H9 (cell line): Measurements from ENCODE around the gene NID1. TPM values are rescaled to one million over a fixed set of nuclear protein-coding genes. Genes with fewer than 3 reads are reported as not detected.

Source experiments
- DNase-seq: peaks from one replicate; pipeline ENCODE4 v3.0.0-alpha.2; 2017
- H2AFZ ChIP-seq: one replicate; pipeline ENCODE4 v1.6.1; 2013; ENCODE audit warnings: mild to moderate bottlenecking, low read length, control low read depth, moderate library complexity
- H2AK5ac ChIP-seq: 2 replicates; pipeline ENCODE4 v1.6.1; 2013; ENCODE audit warnings: low read length, control low read depth, mixed read lengths; ENCODE audit not compliant: insufficient read length
- H2BK120ac ChIP-seq: one replicate; pipeline ENCODE4 v1.6.1; 2013; ENCODE audit warnings: low read depth, mild to moderate bottlenecking, low read length, control low read depth, inconsistent platforms; ENCODE audit not compliant: poor library complexity, severe bottlenecking
- H2BK12ac ChIP-seq: 2 replicates; pipeline ENCODE4 v1.6.1; 2013; ENCODE audit warnings: low read length, control low read depth, mixed read lengths, low read depth; ENCODE audit not compliant: insufficient read length
- H2BK15ac ChIP-seq: 2 replicates; pipeline ENCODE4 v1.6.1; 2013; ENCODE audit warnings: low read depth, low read length, control low read depth
- H2BK20ac ChIP-seq: one replicate; pipeline ENCODE4 v1.6.1; 2013; ENCODE audit warnings: low read depth, mild to moderate bottlenecking, low read length, control low read depth, inconsistent platforms; ENCODE audit not compliant: poor library complexity, severe bottlenecking
- H2BK5ac ChIP-seq: 2 replicates; pipeline ENCODE4 v1.6.1; 2013; ENCODE audit warnings: low read length, control low read depth, mixed read lengths; ENCODE audit not compliant: insufficient read length
- H3K14ac ChIP-seq: 2 replicates; pipeline ENCODE4 v1.6.1; 2013; ENCODE audit warnings: low read length, control low read depth; ENCODE audit not compliant: insufficient read depth
- H3K18ac ChIP-seq: 2 replicates; pipeline ENCODE4 v1.6.1; 2013; ENCODE audit warnings: low read depth, mild to moderate bottlenecking, mixed read lengths, low read length, control low read depth; ENCODE audit not compliant: insufficient read length
- H3K23ac ChIP-seq: 2 replicates; pipeline ENCODE4 v1.6.1; 2013; ENCODE audit warnings: low read length, control low read depth, mixed read lengths, low read depth; ENCODE audit not compliant: insufficient read length
- H3K23me2 ChIP-seq: 2 replicates; pipeline ENCODE4 v1.6.1; 2013; ENCODE audit warnings: low read depth, mild to moderate bottlenecking, mixed read lengths, low read length, control low read depth; ENCODE audit not compliant: insufficient read length, poor library complexity, severe bottlenecking
- H3K27ac ChIP-seq: 2 replicates; pipeline ENCODE4 v1.5.1; 2013; ENCODE audit warnings: low read length, control low read depth, mixed read lengths, low read depth; ENCODE audit not compliant: insufficient read length
- H3K27me3 ChIP-seq: 2 replicates; pipeline ENCODE4 v1.6.1; 2013; ENCODE audit warnings: low read length, control low read depth, inconsistent platforms; ENCODE audit not compliant: insufficient read depth
- H3K4ac ChIP-seq: 2 replicates; pipeline ENCODE4 v1.6.1; 2013; ENCODE audit warnings: low read depth, mild to moderate bottlenecking, control low read depth, inconsistent platforms, low read length, moderate library complexity
- H3K4me1 ChIP-seq: 2 replicates; pipeline ENCODE4 v1.6.1; 2013; ENCODE audit warnings: low read length, control low read depth, inconsistent platforms; ENCODE audit not compliant: insufficient read depth
- H3K4me2 ChIP-seq: 2 replicates; pipeline ENCODE4 v1.6.1; 2013; ENCODE audit warnings: low read length, control low read depth, mixed read lengths; ENCODE audit not compliant: insufficient read length, insufficient read depth
- H3K56ac ChIP-seq: 2 replicates; pipeline ENCODE4 v1.6.1; 2013; ENCODE audit warnings: low read depth, mild to moderate bottlenecking, mixed read lengths, low read length, control low read depth; ENCODE audit not compliant: insufficient read length
- H3K79me1 ChIP-seq: 2 replicates; pipeline ENCODE4 v1.6.1; 2013; ENCODE audit warnings: low read depth, mild to moderate bottlenecking, moderate library complexity, low read length, control low read depth, inconsistent platforms; ENCODE audit not compliant: insufficient read depth, poor library complexity, severe bottlenecking
- H3K79me2 ChIP-seq: 2 replicates; pipeline ENCODE4 v1.6.1; 2013; ENCODE audit warnings: low read length, control low read depth, inconsistent platforms; ENCODE audit not compliant: insufficient read depth
- H3K9ac ChIP-seq: 2 replicates; pipeline ENCODE4 v1.6.1; 2013; ENCODE audit warnings: low read length, control low read depth, mixed read lengths; ENCODE audit not compliant: insufficient read length; ENCODE audit errors: extremely low read depth
- H3K9me3 ChIP-seq: one replicate; pipeline ENCODE4 v1.6.1; 2013; ENCODE audit warnings: low read depth, low read length, inconsistent platforms; ENCODE audit not compliant: control insufficient read depth
- H3T11ph ChIP-seq: one replicate; pipeline ENCODE4 v1.6.1; 2013; ENCODE audit warnings: mild to moderate bottlenecking, low read length, control low read depth, inconsistent platforms
- H4K20me1 ChIP-seq: one replicate; pipeline ENCODE4 v1.6.1; 2013; ENCODE audit not compliant: control insufficient read depth, insufficient read length, insufficient read depth
- H4K5ac ChIP-seq: 2 replicates; pipeline ENCODE4 v1.6.1; 2013; ENCODE audit warnings: low read depth, mild to moderate bottlenecking, mixed read lengths, low read length, control low read depth; ENCODE audit not compliant: insufficient read length
- H4K8ac ChIP-seq: replicated peaks from 2 replicates; pipeline ENCODE4 v1.6.1; 2013; ENCODE audit warnings: low read length, control low read depth, mixed read lengths, low read depth; ENCODE audit not compliant: insufficient read length
- H4K91ac ChIP-seq: 2 replicates; pipeline ENCODE4 v1.6.1; 2013; ENCODE audit warnings: low read depth, mild to moderate bottlenecking, moderate library complexity, mixed read lengths, low read length, control low read depth; ENCODE audit not compliant: insufficient read length
- H3K27ac Mint-ChIP-seq, 3 experiments: 2 replicates in 2 of 3; 3 replicates in 1 of 3; pipeline ENCODE4 v1.8.0; 2020 to 2021; ENCODE audit warnings: mixed read lengths in 3 of 3, mild to moderate bottlenecking in 1 of 3, moderate library complexity in 1 of 3
- H3K27me3 Mint-ChIP-seq: 2 replicates; pipeline ENCODE4 v1.8.0; 2021; ENCODE audit warnings: low read depth, mild to moderate bottlenecking, moderate library complexity, mixed read lengths
- H3K36me3 Mint-ChIP-seq, 3 experiments: 2 replicates in 2 of 3; 3 replicates in 1 of 3; pipeline ENCODE4 v1.8.0; 2020 to 2021; ENCODE audit warnings: low read depth in 3 of 3, mixed read lengths in 3 of 3; ENCODE audit not compliant: insufficient read depth in 1 of 3
- H3K4me1 Mint-ChIP-seq, 2 experiments: 2 replicates each; pipeline ENCODE4 v1.8.0; 2020; ENCODE audit warnings: mixed read lengths in 2 of 2
- H3K4me3 Mint-ChIP-seq, 2 experiments: 2 replicates in 1 of 2; 3 replicates in 1 of 2; pipeline ENCODE4 v1.8.0; 2020 to 2021; ENCODE audit warnings: mild to moderate bottlenecking in 2 of 2, mixed read lengths in 2 of 2, moderate library complexity in 1 of 2
- H3K9me3 Mint-ChIP-seq, 2 experiments: 2 replicates in 1 of 2; 3 replicates in 1 of 2; pipeline ENCODE4 v1.8.0; 2020; ENCODE audit warnings: mild to moderate bottlenecking in 2 of 2, mixed read lengths in 2 of 2, moderate library complexity in 1 of 2
- CTCF ChIP-seq: fragments of 200-600 bp; sonication (generic); conservative IDR thresholded peaks from 3 replicates; pipeline ENCODE4 v1.8.0; 2021; ENCODE audit warnings: antibody characterized with exemption, mild to moderate bottlenecking
- WGBS: extraction: QIAGEN DNeasy Blood & Tissue Kit; methylation state at CpG from one replicate; pipeline ENCODE4 v1.1.7; 2013; ENCODE audit warnings: missing lambda C conversion rate, low lambda C conversion rate, mixed read lengths; ENCODE audit not compliant: insufficient read length; ENCODE audit errors: extremely low coverage; 5-methylcytosine and 5-hydroxymethylcytosine counted together
- total RNA-seq: library from RNA; stranded (reverse); gene quantifications from 2 replicates; pipeline ENCODE4 v1.2.1, GENCODE V29; 2021

Gene NID1
- total RNA-seq, 1 experiment from 2014 or later = 28.5 TPM

- DNase-seq = no peak
- H3K27ac Mint-ChIP-seq = no peak overlapping the region
- no peak overlapping the region for H2BK5ac ChIP-seq
- no peak overlapping the region for H3K4ac ChIP-seq
- H2AFZ ChIP-seq = no peak overlapping the region
- H4K20me1 ChIP-seq = no peaks in the 10 kb centered on the region
- no peak overlapping the region for H4K91ac ChIP-seq
- no peak overlapping the region for H2AK5ac ChIP-seq
- H3K79me1 ChIP-seq = no peaks in the 10 kb centered on the region
- no peak overlapping the region for H2BK20ac ChIP-seq
- H3T11ph ChIP-seq = no peak overlapping the region
- H4K5ac ChIP-seq = no peak overlapping the region
- H3K23ac ChIP-seq = no peak overlapping the region
- no peaks in the 10 kb centered on the region; the same call in 1 of the 2 replicates for H3K27me3 Mint-ChIP-seq
- no peaks in the 10 kb centered on the region for H3K79me2 ChIP-seq
- no peaks in the 10 kb centered on the region for H3K4me1 Mint-ChIP-seq
- no peaks in the 10 kb centered on the region for H3K23me2 ChIP-seq
- H3K14ac ChIP-seq = no peak overlapping the region
- no peak overlapping the region for H2BK12ac ChIP-seq
- H3K27me3 ChIP-seq = no peaks in the 10 kb centered on the region
- H3K9ac ChIP-seq = no peak overlapping the region
- no peaks in the 10 kb centered on the region for H3K9me3 ChIP-seq
- no peaks in the 10 kb centered on the region; a peak in 1 of 5 replicates for H3K9me3 Mint-ChIP-seq
- no peak overlapping the region for H3K4me3 Mint-ChIP-seq
- H3K4me2 ChIP-seq = no peak overlapping the region
- H3K4me1 ChIP-seq = no peaks in the 10 kb centered on the region
- no peak for TF ChIP-seq CTCF
- no peak overlapping the region for H2BK15ac ChIP-seq
- H3K18ac ChIP-seq = no peak overlapping the region
- H3K56ac ChIP-seq = no peak overlapping the region
- H3K27ac ChIP-seq = no peak overlapping the region
- no peaks in the 10 kb centered on the region for H3K36me3 Mint-ChIP-seq
- no peak overlapping the region for H4K8ac ChIP-seq
- H2BK120ac ChIP-seq = no peak overlapping the region
- no CpG with 5 or more reads among the region's 1 CpG for WGBS
These were observed 125.5 kb downstream of the NID1 start for GRCh38 chr1:235939480-235939775.
